Measurements from ENCODE around the gene KIF19. TPM values are rescaled to one million over a fixed set of nuclear protein-coding genes. Genes with fewer than 3 reads are reported as not detected.
A peak's percentile ranks its signal among the peaks of the same experiment; 100 is the strongest.

The KIF19 gene
- total and polyA plus RNA-seq, 2 experiments from 2014 or later: 0.46 to 0.80 TPM

DNA sequence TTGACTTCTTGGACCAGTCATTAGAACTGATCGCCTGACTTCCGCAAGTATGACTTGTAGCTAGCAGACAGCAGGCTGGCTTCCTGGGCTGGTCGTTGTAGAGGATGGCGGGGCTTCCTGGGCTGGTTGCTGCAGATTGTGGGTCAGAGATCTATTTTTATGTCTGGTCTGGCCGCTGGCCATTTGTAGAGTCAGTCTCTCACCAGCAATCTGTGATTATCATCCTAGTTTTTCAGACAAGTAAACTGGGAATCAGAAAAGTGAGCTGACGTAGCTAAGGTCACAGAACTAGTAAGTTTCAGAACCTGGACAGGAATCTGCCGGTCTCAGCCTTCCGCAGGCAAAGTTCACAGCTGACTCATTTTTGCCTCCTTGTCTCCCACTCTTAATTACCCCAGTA lies 60.4 kb downstream of the KIF19 start:
- Histone ChIP-seq H3K4me3 (no peak overlapping the region), H3K36me3 (replicated peaks; ENCODE audit: insufficient read depth, low read depth) (no peaks in the 10 kb centered on the region), H3K27me3 (no peaks in the 10 kb centered on the region), H3K4me1 (ENCODE audit: insufficient read depth) (no peaks in the 10 kb centered on the region), H3K9me2 (replicated peaks; ENCODE audit: insufficient read depth) (no peaks in the 10 kb centered on the region), H4K20me1 (ENCODE audit: insufficient read depth, poor library complexity, severe bottlenecking) (no peaks in the 10 kb centered on the region), H2AFZ (no peak overlapping the region), H3K79me2 (no peaks in the 10 kb centered on the region), H3K4me2 (no peak overlapping the region), H3K27ac (peak overlapping the region; percentile 71), H3K9me3 (ENCODE audit: low read depth) (no peaks in the 10 kb centered on the region)
- no peak for TF ChIP-seq EZH2phosphoT487 (IDR thresholded peaks at IDR 0.05; ENCODE audit: low read depth, severe bottlenecking, unreplicated experiment)
- TF ChIP-seq, protein P1, sequence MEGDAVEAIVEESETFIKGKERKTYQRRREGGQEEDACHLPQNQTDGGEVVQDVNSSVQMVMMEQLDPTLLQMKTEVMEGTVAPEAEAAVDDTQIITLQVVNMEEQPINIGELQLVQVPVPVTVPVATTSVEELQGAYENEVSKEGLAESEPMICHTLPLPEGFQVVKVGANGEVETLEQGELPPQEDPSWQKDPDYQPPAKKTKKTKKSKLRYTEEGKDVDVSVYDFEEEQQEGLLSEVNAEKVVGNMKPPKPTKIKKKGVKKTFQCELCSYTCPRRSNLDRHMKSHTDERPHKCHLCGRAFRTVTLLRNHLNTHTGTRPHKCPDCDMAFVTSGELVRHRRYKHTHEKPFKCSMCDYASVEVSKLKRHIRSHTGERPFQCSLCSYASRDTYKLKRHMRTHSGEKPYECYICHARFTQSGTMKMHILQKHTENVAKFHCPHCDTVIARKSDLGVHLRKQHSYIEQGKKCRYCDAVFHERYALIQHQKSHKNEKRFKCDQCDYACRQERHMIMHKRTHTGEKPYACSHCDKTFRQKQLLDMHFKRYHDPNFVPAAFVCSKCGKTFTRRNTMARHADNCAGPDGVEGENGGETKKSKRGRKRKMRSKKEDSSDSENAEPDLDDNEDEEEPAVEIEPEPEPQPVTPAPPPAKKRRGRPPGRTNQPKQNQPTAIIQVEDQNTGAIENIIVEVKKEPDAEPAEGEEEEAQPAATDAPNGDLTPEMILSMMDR (IDR thresholded peaks at IDR 0.05; ENCODE audit: poor library complexity): no peak
- no peak for TF ChIP-seq EZH2 (IDR thresholded peaks at IDR 0.05; ENCODE audit: borderline replicate concordance)
- DNase-seq (ENCODE audit: low spot score): peak; percentile 66
- 67% methylated on average over 8 of the region's 8 CpGs for WGBS (ENCODE audit: low lambda C conversion rate, missing lambda C conversion rate)

GRCh38 chr17:74387365-74388218 lies 61.6 kb downstream of the KIF19 start:
- WGBS (ENCODE audit: low lambda C conversion rate, missing lambda C conversion rate): 80% methylated on average over 17 of the region's 17 CpGs
- no peak for TF ChIP-seq EZH2 (IDR thresholded peaks at IDR 0.05; ENCODE audit: borderline replicate concordance)
- no peak for TF ChIP-seq EZH2phosphoT487 (IDR thresholded peaks at IDR 0.05; ENCODE audit: low read depth, severe bottlenecking, unreplicated experiment)
- TF ChIP-seq, protein P1 (IDR thresholded peaks at IDR 0.05; ENCODE audit: poor library complexity): no peak
- no peaks in the 10 kb centered on the region for H3K36me3 ChIP-seq (replicated peaks; ENCODE audit: insufficient read depth, low read depth)
- no peak overlapping the region for H3K4me2 ChIP-seq
- no peak overlapping the region for H3K27ac ChIP-seq
- no peaks in the 10 kb centered on the region for H3K9me2 ChIP-seq (replicated peaks; ENCODE audit: insufficient read depth)
- H4K20me1 ChIP-seq (ENCODE audit: insufficient read depth, poor library complexity, severe bottlenecking): no peaks in the 10 kb centered on the region
- H3K4me3 ChIP-seq: no peak overlapping the region
- no peaks in the 10 kb centered on the region for H3K79me2 ChIP-seq
- no peaks in the 10 kb centered on the region for H3K4me1 ChIP-seq (ENCODE audit: insufficient read depth)
- H3K9me3 ChIP-seq (ENCODE audit: low read depth): no peaks in the 10 kb centered on the region
- H3K27me3 ChIP-seq: no peaks in the 10 kb centered on the region
- no peak for DNase-seq (ENCODE audit: low spot score)
- H2AFZ ChIP-seq: no peak overlapping the region

DNA sequence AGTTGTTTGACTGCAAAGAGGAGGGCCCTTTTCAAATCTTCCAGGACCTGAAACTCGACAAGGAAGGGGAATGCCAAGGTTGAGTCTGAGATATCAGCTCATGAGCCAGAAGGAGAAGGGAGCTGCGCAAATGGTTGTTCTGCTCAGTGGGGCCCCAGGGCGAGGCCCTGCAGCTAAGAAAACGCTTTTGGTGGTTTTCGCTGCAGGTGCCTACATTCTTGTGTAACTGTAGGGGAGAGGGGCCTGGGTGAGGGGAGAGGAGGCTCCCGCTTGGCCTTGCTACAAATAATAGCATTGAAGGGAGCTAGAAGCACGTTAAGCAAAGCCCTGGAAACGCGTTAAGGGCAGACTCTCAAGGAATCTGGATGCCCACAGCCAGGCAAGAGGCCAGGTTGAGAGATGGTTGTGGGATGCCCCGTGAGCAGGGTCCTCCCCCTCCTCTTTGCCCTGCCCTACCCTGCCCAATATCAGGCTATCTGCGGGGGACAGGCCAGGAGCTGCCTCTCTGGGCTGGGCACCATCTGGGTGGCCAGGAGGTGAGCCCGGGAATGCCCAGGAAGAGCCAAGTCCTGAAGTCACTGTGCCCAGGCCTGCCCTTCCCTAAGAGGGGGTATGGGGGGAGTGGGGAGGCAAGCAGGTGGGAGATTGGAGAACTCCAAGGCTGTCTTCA lies 63.2 kb downstream of the KIF19 start:
- Histone ChIP-seq H3K27ac (no peak overlapping the region), H3K79me2 (no peaks in the 10 kb centered on the region), H3K4me1 (ENCODE audit: insufficient read depth) (peaks cover 6% of the 10 kb centered on the region), H3K9me2 (replicated peaks; ENCODE audit: insufficient read depth) (no peaks in the 10 kb centered on the region), H3K36me3 (replicated peaks; ENCODE audit: insufficient read depth, low read depth) (no peaks in the 10 kb centered on the region), H3K4me3 (no peak overlapping the region), H4K20me1 (ENCODE audit: insufficient read depth, poor library complexity, severe bottlenecking) (no peaks in the 10 kb centered on the region), H3K27me3 (no peaks in the 10 kb centered on the region), H3K9me3 (ENCODE audit: low read depth) (no peaks in the 10 kb centered on the region), H2AFZ (no peak overlapping the region), H3K4me2 (no peak overlapping the region)
- DNase-seq (ENCODE audit: low spot score): no peak
- 76% methylated on average over 12 of the region's 12 CpGs for WGBS (ENCODE audit: low lambda C conversion rate, missing lambda C conversion rate)
- TF ChIP-seq EZH2 (IDR thresholded peaks at IDR 0.05; ENCODE audit: borderline replicate concordance) (no peak), EZH2phosphoT487 (IDR thresholded peaks at IDR 0.05; ENCODE audit: low read depth, severe bottlenecking, unreplicated experiment) (no peak)
- TF ChIP-seq, protein P1 (IDR thresholded peaks at IDR 0.05; ENCODE audit: poor library complexity): no peak
